Brain microvascular endothelial cell (primary cell): ENCODE data around the gene RTCA.

Source experiments
- DNase-seq: peaks from one replicate; pipeline ENCODE4 v3.0.0-alpha.2; 2020
- H3K27ac ChIP-seq: fragments of 250-450 bp; sonication (Bioruptor Pico); 2 replicates; pipeline ENCODE4 v1.5.1; 2020; ENCODE audit warnings: mild to moderate bottlenecking, moderate library complexity
- H3K27me3 ChIP-seq: fragments of 250-450 bp; sonication (Bioruptor Pico); replicated peaks from 2 replicates; pipeline ENCODE4 v1.5.1; 2020; ENCODE audit warnings: mild to moderate bottlenecking
- H3K36me3 ChIP-seq: fragments of 250-450 bp; sonication (Bioruptor Pico); replicated peaks from 2 replicates; pipeline ENCODE4 v1.5.1; 2020; ENCODE audit warnings: mild to moderate bottlenecking
- H3K4me3 ChIP-seq: 2 replicates; pipeline ENCODE4 v1.5.1; 2011; ENCODE audit warnings: low read depth, mild to moderate bottlenecking, control low read depth, low read length, moderate library complexity
- in situ Hi-C: cut with HindIII; loops from 2 replicates; pipeline ENCODE4 v1.10.0; 2017; ENCODE audit warnings: low sequenced_read_pairs, low pct_ligation_motif_present
- TF ChIP-seq, protein P1 (sequence below): IDR thresholded peaks from 2 replicates; pipeline ENCODE4 v1.5.1; 2011; ENCODE audit warnings: low read depth, mild to moderate bottlenecking, moderate library complexity, low read length, control low read depth, inconsistent platforms; ENCODE audit errors: missing control alignments

The RTCA gene

GRCh38 chr1:100298512-100298911, 32.5 kb downstream of the RTCA start:
- in situ Hi-C loops: no loop called here
- Histone ChIP-seq H3K36me3 (no peaks in the 10 kb centered on the region), H3K4me3 (no peak overlapping the region), H3K27ac (no peak overlapping the region), H3K27me3 (no peaks in the 10 kb centered on the region)
- TF ChIP-seq, protein P1, sequence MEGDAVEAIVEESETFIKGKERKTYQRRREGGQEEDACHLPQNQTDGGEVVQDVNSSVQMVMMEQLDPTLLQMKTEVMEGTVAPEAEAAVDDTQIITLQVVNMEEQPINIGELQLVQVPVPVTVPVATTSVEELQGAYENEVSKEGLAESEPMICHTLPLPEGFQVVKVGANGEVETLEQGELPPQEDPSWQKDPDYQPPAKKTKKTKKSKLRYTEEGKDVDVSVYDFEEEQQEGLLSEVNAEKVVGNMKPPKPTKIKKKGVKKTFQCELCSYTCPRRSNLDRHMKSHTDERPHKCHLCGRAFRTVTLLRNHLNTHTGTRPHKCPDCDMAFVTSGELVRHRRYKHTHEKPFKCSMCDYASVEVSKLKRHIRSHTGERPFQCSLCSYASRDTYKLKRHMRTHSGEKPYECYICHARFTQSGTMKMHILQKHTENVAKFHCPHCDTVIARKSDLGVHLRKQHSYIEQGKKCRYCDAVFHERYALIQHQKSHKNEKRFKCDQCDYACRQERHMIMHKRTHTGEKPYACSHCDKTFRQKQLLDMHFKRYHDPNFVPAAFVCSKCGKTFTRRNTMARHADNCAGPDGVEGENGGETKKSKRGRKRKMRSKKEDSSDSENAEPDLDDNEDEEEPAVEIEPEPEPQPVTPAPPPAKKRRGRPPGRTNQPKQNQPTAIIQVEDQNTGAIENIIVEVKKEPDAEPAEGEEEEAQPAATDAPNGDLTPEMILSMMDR: no peak
- no peak for DNase-seq

- Histone ChIP-seq H3K27me3 (no peaks in the 10 kb centered on the region), H3K36me3 (no peaks in the 10 kb centered on the region), H3K4me3 (no peak overlapping the region), H3K27ac (no peak overlapping the region)
- in situ Hi-C loops: no loop called here
- TF ChIP-seq, protein P1: no peak
- no peak for DNase-seq
These were observed 33.7 kb downstream of the RTCA start for GRCh38 chr1:100299521-100300222.

DNA sequence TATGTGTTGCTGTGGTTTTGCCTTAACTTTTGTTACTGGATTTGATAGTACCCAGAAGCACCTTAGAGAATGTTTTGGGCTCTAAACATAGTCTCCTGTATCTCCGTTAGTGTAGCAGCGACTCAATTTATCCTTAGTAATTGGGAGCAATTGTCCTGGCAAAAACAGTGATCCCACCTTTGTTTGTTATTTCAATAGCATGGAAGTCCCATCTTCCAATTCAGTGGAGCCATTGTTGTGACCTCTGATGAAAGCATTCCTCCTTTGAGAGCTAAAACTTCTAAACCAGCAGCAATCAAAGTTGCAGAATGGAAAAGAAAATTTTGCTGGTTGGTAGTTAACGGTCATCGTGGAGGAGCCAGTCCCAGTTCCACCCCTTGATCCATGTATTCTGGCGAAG, 34.7 kb downstream of the RTCA start:
- no peak overlapping the region for H3K4me3 ChIP-seq
- no peak for DNase-seq
- H3K36me3 ChIP-seq: no peaks in the 10 kb centered on the region
- no peak overlapping the region for H3K27ac ChIP-seq
- in situ Hi-C loops: no loop called here
- H3K27me3 ChIP-seq: no peaks in the 10 kb centered on the region
- TF ChIP-seq, protein P1: no peak

GRCh38 chr1:100302739-100303138, 36.7 kb downstream of the RTCA start:
- Histone ChIP-seq H3K27ac (no peak overlapping the region), H3K36me3 (no peaks in the 10 kb centered on the region), H3K4me3 (no peak overlapping the region), H3K27me3 (no peaks in the 10 kb centered on the region)
- TF ChIP-seq, protein P1: no peak
- no peak for DNase-seq
- in situ Hi-C loops: no loop called here

DNA sequence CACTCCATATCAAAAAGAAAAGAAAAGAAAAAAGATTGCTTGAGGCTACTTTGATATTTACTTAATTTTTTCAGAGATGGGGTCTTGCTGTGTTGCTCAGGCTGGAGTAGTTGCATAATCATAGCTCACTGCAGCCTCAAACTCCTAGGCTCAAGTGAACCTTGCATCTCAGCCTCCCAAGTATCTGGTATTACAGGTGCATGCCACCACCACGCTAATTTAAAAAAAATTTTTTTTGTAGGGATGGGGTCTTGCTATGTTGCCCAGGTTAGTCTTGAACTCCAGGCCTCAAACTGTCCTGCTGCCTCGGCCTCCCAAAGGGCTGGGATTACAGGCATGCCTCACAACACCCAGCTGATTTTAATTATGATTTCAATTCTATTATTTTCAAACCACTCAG, 38.2 kb downstream of the RTCA start:
- H3K27me3 ChIP-seq: no peaks in the 10 kb centered on the region
- H3K36me3 ChIP-seq: no peaks in the 10 kb centered on the region
- TF ChIP-seq, protein P1: no peak
- in situ Hi-C loops: no loop called here
- H3K4me3 ChIP-seq: no peak overlapping the region
- DNase-seq: no peak
- no peak overlapping the region for H3K27ac ChIP-seq

DNA sequence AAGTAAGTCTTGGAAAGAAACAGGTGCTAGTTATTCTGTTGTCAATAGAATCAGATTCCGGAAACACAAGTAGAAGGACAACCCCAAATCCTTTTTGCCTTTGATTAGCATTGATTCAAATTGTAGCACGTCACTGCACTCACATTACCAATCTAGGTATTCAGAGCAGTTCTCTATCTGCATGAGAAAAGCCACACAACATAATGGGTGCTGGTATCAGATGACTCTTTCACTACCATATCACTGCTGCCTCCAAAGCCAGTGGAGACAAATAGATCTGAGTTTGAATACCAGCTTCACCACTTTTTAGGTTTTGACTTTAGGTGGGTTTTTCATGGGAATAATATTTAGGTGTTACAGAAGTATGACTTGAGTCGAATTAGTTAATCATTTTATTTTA, 38.9 kb downstream of the RTCA start:
- Histone ChIP-seq H3K4me3 (no peak overlapping the region), H3K27me3 (no peaks in the 10 kb centered on the region), H3K36me3 (no peaks in the 10 kb centered on the region), H3K27ac (no peak overlapping the region)
- TF ChIP-seq, protein P1: no peak
- in situ Hi-C loops: no loop called here
- DNase-seq: no peak
